CMK (cell line): ENCODE results near the gene RBMS3.
"Not testable (repeated sequence)": the region's sequence is repeated elsewhere in the genome, so short reads cannot be mapped to it uniquely, and the experiment has no call there.

Source experiments
- DNase-seq: peaks from one replicate; pipeline ENCODE4 v3.0.0-alpha.2; 2010; ENCODE audit warnings: low read depth

Gene RBMS3

GRCh38 chr3:29481969-29482767 is 201.3 kb downstream of the RBMS3 start:
- no peak for DNase-seq

- no peak for DNase-seq
Measured at GRCh38 chr3:29484633-29485032, 203.8 kb downstream of the RBMS3 start.

- no peak for DNase-seq
Measured at GRCh38 chr3:29486096-29486495, 205.2 kb downstream of the RBMS3 start.

- DNase-seq: no peak
Measured at GRCh38 chr3:29486917-29487316, 206.0 kb downstream of the RBMS3 start.

- DNase-seq: no peak
Measured at GRCh38 chr3:29488922-29489321, 208.1 kb downstream of the RBMS3 start.

- no peak for DNase-seq
Measured at GRCh38 chr3:29493109-29493508, 212.2 kb downstream of the RBMS3 start.

GRCh38 chr3:29494305-29495036 is 213.6 kb downstream of the RBMS3 start:
- DNase-seq: no peak

GRCh38 chr3:29497282-29497681 is 216.4 kb downstream of the RBMS3 start:
- no peak for DNase-seq

GRCh38 chr3:29502771-29503170 is 221.9 kb downstream of the RBMS3 start:
- no peak for DNase-seq

- DNase-seq: no peak
Measured at GRCh38 chr3:29503314-29503713, 222.4 kb downstream of the RBMS3 start.

GRCh38 chr3:29503958-29504357 is 223.1 kb downstream of the RBMS3 start:
- DNase-seq: no peak

- no peak for DNase-seq
Measured at GRCh38 chr3:29506502-29506901, 225.6 kb downstream of the RBMS3 start.

GRCh38 chr3:29511701-29512100 is 230.8 kb downstream of the RBMS3 start:
- DNase-seq: no peak

- DNase-seq: no peak
Measured at GRCh38 chr3:29512641-29513040, 231.8 kb downstream of the RBMS3 start.

GRCh38 chr3:29513236-29513635 is 232.4 kb downstream of the RBMS3 start:
- DNase-seq: no peak

GRCh38 chr3:29514170-29514569 is 233.3 kb downstream of the RBMS3 start:
- no peak for DNase-seq

GRCh38 chr3:29514912-29515311 is 234.0 kb downstream of the RBMS3 start:
- DNase-seq: no peak

GRCh38 chr3:29515451-29515850 is 234.6 kb downstream of the RBMS3 start:
- DNase-seq: no peak

GRCh38 chr3:29516164-29516563 is 235.3 kb downstream of the RBMS3 start:
- no peak for DNase-seq

GRCh38 chr3:29520764-29521163 is 239.9 kb downstream of the RBMS3 start:
- no peak for DNase-seq

GRCh38 chr3:29521293-29521692 is 240.4 kb downstream of the RBMS3 start:
- DNase-seq: no peak

- DNase-seq: no peak
Measured at GRCh38 chr3:29521751-29522150, 240.9 kb downstream of the RBMS3 start.

GRCh38 chr3:29524433-29524832 is 243.6 kb downstream of the RBMS3 start:
- DNase-seq: not testable (repeated sequence)
